ENCODE measurements around the gene C14orf132.

DNA sequence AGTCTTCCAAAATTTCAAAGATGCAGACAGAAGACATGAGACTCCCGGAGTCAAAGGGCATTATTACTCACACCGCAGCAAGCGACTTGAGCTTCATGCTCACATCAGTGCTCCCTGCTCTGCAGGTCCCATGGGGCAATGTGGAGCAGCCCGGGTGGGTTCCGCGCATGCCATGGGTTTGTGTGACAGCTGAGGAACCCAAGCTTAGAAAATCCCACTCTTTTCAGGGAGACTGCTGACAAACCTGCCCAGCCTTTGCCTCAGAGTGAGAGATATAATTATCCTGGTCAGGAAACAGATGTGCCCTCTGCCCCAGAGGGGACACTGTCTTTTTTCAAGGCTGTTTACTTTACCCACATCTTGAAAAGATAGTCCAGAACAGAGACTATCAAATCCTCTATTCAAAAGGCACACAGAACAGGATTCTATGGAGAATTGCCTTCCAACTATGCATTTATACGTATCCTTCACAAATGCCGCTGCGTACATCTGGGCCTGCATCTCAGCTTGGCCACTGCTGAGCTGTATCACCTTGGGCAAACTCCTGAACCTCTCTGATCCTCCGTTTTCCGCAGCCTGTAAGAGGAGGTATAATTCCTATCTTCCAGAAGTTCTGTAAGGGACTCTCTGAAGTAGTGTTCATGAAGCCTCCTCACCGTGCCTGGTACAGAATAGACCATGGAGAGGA, 16.0 kb downstream of the C14orf132 start:
- TF ChIP-seq, protein P1, sequence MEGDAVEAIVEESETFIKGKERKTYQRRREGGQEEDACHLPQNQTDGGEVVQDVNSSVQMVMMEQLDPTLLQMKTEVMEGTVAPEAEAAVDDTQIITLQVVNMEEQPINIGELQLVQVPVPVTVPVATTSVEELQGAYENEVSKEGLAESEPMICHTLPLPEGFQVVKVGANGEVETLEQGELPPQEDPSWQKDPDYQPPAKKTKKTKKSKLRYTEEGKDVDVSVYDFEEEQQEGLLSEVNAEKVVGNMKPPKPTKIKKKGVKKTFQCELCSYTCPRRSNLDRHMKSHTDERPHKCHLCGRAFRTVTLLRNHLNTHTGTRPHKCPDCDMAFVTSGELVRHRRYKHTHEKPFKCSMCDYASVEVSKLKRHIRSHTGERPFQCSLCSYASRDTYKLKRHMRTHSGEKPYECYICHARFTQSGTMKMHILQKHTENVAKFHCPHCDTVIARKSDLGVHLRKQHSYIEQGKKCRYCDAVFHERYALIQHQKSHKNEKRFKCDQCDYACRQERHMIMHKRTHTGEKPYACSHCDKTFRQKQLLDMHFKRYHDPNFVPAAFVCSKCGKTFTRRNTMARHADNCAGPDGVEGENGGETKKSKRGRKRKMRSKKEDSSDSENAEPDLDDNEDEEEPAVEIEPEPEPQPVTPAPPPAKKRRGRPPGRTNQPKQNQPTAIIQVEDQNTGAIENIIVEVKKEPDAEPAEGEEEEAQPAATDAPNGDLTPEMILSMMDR (IDR thresholded peaks at IDR 0.05): no peak
- no peak for TF ChIP-seq POLR2AphosphoS5 (IDR thresholded peaks at IDR 0.05; ENCODE audit: insufficient read depth in 1 of 2, low read depth in 1 of 2)
